ENCODE results near the gene C17orf114.

GRCh38 chr17:4771519-4772234 lies 30.5 kb downstream of the C17orf114 start, which contains the start of gene TM4SF5:
- TF ChIP-seq CTCF (conservative IDR thresholded peaks at IDR 0.05) (no peak), EZH2 (IDR thresholded peaks at IDR 0.05; ENCODE audit: low read depth) (no peak)

All from PC-9 (cell line).